AG09309 (cell line): Measurements from ENCODE around the gene ADI1.

Source experiments
- DNase-seq: peaks from one replicate; pipeline ENCODE4 v3.0.0-alpha.2; 2010; ENCODE audit warnings: low read depth
- H3K4me3 ChIP-seq: 2 replicates; pipeline ENCODE4 v1.5.1; 2011; ENCODE audit warnings: mild to moderate bottlenecking, low read depth, low read length, moderate library complexity; ENCODE audit not compliant: control insufficient read depth
- CTCF ChIP-seq: IDR thresholded peaks from 2 replicates; pipeline ENCODE4 v1.5.1; 2011; ENCODE audit warnings: mild to moderate bottlenecking, low read depth, low read length, inconsistent platforms; ENCODE audit not compliant: insufficient read depth, control insufficient read depth; ENCODE audit errors: missing control alignments

ADI1 gene

GRCh38 chr2:3489764-3490115 is 29.6 kb downstream of the ADI1 start:
- no peak for TF ChIP-seq CTCF
- no peak for DNase-seq
- H3K4me3 ChIP-seq = no peak overlapping the region

DNA sequence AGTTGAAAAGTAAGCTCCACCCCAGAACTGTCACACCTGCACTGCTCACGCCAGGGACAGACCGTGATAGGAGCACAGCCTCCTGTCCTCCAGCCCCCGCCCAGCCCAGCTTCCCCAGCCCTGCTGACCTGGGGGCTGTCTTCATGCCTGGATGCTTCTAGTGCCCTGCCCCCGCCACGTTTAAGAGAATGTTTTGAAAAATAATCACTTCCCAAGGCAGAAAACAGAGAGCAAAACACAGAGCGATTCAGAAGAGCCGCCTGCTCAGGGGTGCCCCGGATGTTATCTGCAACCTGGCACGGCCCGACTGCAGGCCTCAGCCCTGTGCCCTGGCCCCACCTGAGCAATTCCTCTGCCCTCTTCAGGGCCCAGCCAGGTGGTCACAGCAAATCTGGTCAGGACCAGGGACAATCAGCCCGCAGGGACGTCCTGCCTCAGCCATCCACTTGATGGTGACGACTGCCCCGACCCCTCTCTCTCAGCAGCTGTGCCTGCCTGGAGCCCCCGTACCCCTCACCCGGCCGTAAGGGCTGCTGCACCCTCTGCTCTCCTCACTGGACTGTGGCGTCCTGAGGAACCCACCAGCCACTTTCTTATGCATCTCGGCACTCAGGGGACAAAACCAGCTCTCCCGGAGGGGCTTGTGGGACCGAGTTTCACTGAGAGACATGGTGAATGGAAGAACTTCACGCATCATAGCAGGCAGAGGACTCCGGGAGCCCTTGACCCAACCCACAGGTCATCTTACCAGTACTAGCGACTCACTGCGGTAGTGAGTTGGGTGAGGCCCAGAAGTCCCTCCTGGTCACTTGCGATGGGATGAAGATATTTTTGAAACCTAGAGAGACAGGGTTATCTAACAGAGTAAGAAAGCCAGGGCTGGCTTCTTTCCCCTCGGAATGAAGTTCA is 30.2 kb downstream of the ADI1 start:
- TF ChIP-seq CTCF = no peak
- DNase-seq = no peak
- no peak overlapping the region for H3K4me3 ChIP-seq

DNA sequence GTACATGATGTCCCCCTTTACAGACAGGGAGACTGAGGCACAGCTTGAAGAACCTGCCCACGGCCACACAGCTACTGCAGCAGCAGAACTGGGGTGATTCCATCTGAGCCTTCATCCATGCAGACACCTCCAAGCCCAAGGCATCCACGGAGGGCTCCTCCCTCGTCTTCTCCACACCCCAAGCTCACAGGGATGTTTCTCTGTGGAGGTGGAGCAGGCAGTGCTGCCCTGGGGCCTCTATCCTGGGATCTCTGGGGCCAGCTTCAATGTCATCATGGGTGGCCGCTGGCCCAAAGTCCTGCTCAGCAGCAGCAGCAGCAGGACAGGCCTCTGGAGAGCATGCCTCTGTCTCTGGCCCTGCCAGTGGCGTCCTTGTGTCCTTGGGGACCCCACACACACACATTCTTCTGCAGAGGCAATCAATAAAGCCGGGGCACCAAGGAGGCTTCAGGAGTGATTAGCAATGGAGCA is 31.2 kb downstream of the ADI1 start:
- TF ChIP-seq CTCF = no peak
- no peak overlapping the region for H3K4me3 ChIP-seq
- no peak for DNase-seq

DNA sequence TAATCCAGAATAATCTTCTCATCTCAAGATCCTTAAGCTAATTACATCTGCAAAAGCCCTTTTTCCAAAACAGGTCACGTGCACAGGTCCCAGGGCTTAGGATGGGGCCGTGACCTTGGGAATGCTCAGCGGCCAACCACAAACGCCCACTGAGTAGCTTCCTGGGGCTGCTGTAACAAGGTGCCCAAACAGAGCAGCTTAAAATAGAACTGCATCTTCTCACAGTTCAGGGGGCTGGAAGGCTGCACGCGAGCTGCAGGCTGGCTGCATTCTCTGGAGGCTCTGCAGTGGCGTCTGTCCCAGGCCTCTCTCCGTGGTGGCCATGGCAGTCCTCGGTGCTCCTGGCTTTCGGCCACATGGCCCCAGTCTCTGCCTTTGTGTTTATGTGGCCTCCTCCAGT is 31.9 kb downstream of the ADI1 start:
- TF ChIP-seq CTCF = no peak
- DNase-seq = no peak
- H3K4me3 ChIP-seq = no peak overlapping the region

DNA sequence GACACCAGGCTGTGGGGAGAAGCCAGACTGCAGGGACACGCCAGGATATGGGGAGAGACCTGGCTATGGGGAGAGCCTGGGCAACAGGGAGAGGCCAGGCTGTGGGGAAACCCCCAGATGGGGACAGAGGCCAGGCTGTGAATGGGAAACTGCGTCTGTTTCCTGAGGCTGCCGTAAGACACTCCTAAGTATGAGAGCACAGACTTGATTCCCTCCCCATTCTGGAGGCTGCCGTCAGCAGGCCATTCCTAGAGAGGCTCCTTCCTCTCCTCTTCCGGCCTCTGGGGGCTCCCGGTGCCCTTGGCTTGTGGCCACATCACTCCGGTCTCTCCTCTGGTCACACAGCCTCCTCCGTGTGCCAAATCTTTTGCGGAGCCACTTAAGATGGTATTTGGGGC is 32.3 kb downstream of the ADI1 start:
- no peak for TF ChIP-seq CTCF
- H3K4me3 ChIP-seq = no peak overlapping the region
- no peak for DNase-seq

- DNase-seq = no peak
- TF ChIP-seq CTCF = no peak
- no peak overlapping the region for H3K4me3 ChIP-seq
These were observed 33.0 kb downstream of the ADI1 start for GRCh38 chr2:3486047-3487027.
